GM12872 (cell line): Measurements from ENCODE around the gene RPIA.

ENCODE experiments used
- TF ChIP-seq, protein P1 (sequence below): IDR thresholded peaks from 3 replicates; pipeline ENCODE4 v1.5.1; 2011; ENCODE audit warnings: low read depth, mild to moderate bottlenecking, low read length, moderate library complexity; ENCODE audit not compliant: insufficient read depth

Gene RPIA

DNA sequence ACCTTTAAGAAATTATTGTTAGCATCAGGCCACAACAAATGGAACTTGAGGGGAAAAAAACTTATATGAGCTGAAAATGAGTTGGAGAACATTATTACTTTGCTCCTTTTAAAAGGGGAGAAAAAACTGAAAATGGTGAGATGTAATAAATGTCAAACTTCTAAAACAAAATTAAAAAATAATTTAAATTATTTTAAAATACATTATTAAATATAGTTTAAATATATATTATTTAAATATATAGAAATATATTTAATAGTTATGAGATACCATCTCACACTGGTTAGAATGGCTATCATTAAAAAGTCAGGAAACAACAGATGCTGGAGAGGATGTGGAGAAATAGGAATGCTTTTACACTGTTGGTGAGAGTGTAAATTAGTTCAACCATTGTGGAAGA is 28.9 kb downstream of the RPIA start:
- TF ChIP-seq, protein P1, sequence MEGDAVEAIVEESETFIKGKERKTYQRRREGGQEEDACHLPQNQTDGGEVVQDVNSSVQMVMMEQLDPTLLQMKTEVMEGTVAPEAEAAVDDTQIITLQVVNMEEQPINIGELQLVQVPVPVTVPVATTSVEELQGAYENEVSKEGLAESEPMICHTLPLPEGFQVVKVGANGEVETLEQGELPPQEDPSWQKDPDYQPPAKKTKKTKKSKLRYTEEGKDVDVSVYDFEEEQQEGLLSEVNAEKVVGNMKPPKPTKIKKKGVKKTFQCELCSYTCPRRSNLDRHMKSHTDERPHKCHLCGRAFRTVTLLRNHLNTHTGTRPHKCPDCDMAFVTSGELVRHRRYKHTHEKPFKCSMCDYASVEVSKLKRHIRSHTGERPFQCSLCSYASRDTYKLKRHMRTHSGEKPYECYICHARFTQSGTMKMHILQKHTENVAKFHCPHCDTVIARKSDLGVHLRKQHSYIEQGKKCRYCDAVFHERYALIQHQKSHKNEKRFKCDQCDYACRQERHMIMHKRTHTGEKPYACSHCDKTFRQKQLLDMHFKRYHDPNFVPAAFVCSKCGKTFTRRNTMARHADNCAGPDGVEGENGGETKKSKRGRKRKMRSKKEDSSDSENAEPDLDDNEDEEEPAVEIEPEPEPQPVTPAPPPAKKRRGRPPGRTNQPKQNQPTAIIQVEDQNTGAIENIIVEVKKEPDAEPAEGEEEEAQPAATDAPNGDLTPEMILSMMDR = no peak

DNA sequence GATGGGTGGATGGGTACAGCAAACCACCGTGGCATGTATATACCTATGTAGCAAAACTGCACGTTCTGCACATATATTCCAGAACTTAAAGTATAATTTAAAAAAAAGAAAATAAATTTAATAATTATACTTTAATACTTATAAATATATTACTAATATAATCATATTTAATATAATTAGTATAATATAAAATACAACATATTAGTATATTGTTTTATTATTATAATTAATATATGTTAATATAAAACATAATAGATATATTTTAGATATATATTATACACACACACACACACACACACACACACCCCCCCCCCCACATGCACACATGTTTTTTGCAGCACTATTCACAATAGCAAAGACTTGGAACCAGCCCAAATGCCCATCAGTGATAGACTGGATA is 29.8 kb downstream of the RPIA start:
- TF ChIP-seq, protein P1 = no peak

DNA sequence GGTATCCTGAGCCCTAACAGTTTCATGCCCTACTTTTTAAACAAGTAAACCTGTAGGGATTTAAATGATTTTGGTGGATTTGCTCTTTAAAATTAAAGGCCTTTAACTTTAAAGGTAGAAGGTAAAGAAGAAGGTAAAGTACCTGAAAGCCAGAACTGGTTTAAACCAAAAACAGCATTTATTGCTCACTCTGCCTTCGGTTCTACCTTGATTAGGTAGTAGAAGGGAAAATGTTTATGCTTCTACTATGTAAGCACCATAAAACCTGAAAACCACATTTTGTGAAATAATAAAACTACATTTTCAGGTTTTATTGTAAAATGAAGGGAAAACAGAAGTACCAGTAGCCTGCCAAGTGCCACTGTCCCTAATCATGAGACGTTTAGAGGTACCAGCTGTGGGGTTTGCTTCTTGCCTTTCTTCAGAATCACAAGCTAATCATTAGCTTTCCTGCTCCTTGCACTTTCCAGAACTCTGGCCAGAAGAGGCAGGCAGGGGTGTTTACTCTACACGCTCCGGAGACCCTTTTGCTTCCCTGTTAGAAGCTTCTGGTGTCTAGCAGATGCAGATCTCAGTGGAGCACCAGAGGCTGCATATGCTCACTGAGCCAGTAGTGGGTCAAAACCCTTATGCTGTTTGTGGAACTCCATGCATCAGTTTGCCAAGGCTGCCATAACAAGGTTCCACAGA is 33.3 kb downstream of the RPIA start:
- TF ChIP-seq, protein P1 = no peak

DNA sequence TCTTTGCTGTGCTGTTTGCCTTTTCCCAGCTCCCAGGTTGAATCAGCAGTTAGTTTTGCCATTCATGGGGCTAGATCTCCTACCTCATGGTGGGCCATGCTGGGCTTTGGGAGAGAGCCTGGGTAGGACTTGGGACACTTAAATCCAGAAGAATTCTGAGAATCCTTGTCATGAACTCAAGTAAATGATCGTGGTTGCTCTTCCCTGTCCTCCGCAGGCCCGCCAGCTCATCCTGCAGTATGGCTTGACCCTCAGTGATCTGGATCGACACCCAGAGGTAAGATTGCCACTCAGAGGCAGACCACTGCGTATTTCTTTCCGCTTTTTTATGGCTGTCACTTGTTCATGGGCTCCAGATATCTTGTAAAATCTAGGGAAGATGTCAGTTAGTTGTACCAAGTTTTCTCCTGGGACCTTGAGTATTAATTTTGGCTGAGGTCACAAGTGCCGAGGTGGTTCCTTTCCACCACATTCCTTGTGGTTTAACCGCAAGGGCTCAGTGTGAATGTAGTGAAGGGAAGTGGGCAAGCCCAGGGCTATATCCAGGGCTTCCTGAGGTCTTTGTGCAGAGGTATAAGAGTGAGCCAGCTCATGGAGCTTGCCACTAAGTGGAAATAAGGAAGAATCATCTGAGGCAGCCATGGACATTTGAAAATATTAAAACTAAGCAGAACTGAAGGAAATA is 37.7 kb downstream of the RPIA start:
- TF ChIP-seq, protein P1 = no peak

DNA sequence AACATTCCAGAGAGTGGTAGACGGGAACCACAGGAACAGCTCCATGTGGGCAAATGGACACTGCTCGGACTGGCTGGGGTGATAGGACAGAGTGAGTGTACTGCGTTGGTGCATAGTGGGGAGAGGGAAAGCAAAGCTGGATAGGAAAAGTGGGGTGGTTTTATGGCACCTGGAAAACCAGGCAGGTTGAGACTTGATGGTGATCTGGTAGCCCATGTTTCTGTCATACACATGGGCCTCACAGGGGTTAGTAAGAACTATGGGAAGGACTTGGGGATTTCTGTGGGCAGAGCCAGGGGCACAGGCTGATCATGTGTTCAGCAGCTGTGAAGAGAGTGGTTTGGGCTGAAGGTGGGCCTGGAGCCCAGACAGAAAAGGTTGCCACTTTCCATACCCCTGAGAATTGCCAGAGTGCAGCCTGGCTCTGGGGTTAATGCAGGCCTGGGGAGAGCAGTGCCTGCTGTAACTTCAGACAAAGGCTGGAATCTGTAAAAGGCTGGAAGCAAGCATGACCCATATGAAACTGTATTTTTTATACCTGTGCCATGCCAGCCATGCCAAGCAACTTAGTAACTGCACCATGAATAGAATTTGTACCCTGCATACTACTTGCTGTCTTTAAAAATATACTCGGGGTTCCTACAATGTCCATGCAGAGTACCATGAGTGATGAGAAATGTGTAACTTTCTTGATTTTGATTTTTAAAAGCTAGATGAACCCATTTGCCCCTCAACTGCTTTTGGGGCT is 41.9 kb downstream of the RPIA start:
- TF ChIP-seq, protein P1 = no peak

DNA sequence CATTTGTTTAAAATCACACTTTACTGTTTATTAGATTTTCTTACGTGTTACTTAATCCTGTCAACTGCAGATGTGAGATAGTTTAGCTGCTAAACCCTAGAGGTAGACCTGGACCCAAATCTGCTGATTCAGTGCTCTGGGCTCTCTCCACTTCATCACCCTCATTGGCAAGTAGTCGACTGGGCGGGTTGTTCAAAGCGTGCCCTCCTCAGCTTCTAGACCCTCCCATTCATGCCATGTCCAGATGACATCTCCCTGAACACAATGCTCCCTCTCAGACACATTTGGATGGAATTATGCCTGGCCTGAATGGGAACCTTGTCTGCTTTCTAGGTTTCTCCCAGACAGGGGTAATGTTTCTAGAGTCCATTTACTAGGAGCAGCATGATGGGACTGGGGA is 43.7 kb downstream of the RPIA start:
- TF ChIP-seq, protein P1 = no peak

DNA sequence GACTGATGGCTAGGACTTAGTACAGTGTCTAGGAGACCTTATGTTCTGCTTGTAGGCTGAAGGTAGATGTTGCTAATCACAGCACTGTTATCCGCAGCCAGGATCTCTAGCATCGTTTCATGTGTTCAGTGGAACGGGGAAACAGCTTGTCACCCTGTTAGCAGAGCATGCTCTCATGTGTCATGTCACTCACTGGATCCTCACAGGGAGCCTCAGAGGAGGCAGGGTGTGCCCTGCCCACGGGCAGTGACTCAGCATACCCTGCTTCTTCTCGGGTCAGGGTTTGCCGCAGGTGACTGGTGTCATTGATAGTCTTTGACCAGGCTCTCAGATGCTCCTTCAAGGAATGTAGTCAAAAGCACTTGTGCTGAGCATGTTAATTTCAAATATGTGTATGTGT is 44.4 kb downstream of the RPIA start:
- TF ChIP-seq, protein P1 = no peak
